Measurements from ENCODE around the gene PHYHD1.

Gene PHYHD1

GRCh38 chr9:128901822-128902221 is 19.0 kb upstream of the PHYHD1 start:
- no peak for DNase-seq

- DNase-seq = no peak
Measured at GRCh38 chr9:128902351-128903078, 18.3 kb upstream of the PHYHD1 start.

- DNase-seq = no peak
Measured at GRCh38 chr9:128903079-128903461, 17.7 kb upstream of the PHYHD1 start.

- no peak for DNase-seq
Measured at GRCh38 chr9:128903871-128904620, 16.7 kb upstream of the PHYHD1 start.

DNA sequence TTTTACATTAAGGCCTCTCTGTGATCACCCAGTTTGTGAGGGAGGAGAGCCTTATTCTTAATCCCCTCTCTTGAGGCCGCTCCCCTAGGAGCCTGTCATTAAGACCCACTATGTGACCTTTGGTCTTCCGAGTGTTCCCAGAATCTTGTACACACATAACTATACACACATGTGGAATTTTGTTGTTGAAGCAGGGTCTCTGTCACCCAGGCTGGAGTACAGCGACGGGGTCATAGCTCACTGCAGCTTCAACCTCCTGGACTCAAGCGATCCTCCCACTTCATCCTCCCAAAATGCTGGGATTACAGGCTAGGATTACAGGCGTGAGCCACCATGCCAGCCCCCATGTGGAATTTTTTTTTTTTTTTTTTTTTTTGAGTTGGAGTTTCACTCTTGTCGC is 14.8 kb upstream of the PHYHD1 start:
- DNase-seq = no peak

- DNase-seq = no peak
Measured at GRCh38 chr9:128906741-128907140, 14.0 kb upstream of the PHYHD1 start.

DNA sequence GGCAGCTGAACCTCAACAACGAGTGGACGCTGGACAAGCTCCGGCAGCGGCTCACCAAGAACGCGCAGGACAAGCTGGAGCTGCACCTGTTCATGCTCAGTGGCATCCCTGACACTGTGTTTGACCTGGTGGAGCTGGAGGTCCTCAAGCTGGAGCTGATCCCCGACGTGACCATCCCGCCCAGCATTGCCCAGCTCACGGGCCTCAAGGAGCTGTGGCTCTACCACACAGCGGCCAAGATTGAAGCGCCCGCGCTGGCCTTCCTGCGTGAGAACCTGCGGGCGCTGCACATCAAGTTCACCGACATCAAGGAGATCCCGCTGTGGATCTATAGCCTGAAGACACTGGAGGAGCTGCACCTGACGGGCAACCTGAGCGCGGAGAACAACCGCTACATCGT is 12.4 kb upstream of the PHYHD1 start:
- DNase-seq = no peak

DNA sequence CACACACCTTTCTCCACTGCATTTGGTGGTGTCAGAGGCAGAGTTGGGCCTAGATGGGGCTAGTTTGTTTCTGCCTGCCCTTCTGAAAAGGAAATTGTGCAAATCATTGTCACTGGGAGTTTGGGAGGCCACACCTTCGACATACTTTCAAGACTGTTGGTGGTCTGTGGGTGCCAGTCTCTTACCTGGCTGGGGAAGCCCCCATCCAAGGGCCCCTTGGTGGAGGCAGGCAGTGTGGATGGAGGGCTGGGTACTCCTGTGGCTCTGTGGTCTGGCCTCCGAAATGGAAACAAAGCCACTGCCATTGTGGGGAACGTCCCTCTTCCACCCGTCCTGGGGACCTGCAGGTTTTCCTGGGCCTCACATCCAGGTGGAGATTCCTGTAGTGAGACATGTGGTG is 10.9 kb upstream of the PHYHD1 start:
- no peak for DNase-seq

GRCh38 chr9:128910906-128911305 is 9.9 kb upstream of the PHYHD1 start:
- no peak for DNase-seq

GRCh38 chr9:128911529-128912035 is 9.2 kb upstream of the PHYHD1 start:
- DNase-seq = peak; percentile 59

DNA sequence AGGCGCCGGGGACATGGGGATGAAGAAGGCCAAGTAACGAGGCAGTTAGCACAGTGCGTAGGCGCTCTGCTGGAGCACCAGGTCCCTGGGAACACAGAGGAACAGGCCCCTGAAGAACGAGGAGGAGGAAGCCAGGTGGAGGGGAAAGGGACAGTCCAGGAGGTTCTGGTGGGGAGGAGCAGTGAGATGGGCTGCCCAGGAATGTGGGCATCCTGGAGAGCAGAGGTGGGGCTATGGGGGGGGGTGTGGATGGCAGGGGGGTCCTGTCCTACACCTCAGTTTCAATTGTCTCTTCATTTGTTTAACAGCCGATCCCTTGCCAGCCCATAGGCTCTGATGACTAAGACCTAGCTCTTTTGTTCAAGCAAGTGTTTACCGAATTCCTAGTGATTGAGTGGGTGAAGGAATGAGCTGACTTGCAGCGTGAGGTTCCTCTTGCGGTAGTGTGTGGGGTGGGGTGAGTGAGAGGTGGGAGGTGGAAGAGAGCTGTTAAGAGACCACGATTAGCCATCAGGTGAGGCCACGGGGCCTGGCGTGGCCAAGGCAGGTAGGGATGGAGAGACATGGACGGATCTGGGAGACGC is 8.4 kb upstream of the PHYHD1 start:
- DNase-seq = no peak

- DNase-seq = no peak
Measured at GRCh38 chr9:128913048-128913900, 7.5 kb upstream of the PHYHD1 start.

GRCh38 chr9:128913995-128914772 is 6.6 kb upstream of the PHYHD1 start:
- no peak for DNase-seq

DNA sequence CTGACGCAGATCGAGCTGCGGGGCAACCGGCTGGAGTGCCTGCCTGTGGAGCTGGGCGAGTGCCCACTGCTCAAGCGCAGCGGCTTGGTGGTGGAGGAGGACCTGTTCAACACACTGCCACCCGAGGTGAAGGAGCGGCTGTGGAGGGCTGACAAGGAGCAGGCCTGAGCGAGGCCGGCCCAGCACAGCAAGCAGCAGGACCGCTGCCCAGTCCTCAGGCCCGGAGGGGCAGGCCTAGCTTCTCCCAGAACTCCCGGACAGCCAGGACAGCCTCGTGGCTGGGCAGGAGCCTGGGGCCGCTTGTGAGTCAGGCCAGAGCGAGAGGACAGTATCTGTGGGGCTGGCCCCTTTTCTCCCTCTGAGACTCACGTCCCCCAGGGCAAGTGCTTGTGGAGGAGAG is 4.6 kb upstream of the PHYHD1 start:
- DNase-seq = no peak

GRCh38 chr9:128916745-128917144 is 4.0 kb upstream of the PHYHD1 start:
- DNase-seq = no peak

GRCh38 chr9:128917151-128917849 is 3.5 kb upstream of the PHYHD1 start:
- DNase-seq = peak; percentile 86

DNA sequence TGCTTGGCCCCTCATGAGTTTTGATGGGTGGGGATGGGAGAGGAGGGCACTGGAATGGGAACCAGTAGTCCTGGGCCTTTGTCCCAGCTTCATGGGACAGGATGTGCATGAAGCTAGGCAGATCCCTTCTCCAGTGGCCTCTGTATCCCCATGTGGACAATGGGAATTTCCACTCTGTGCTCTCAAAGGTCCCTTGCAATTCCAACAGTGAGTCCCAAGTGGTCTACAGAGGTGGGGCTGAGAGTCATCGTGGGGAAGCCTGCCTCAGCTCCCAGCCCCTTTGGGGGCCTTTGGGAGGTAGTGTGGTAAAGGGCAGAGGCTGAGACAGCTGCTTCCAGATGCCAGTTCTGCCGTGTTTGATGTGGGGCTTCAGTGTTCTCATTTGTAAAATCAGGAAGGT is 1.9 kb upstream of the PHYHD1 start:
- no peak for DNase-seq

DNA sequence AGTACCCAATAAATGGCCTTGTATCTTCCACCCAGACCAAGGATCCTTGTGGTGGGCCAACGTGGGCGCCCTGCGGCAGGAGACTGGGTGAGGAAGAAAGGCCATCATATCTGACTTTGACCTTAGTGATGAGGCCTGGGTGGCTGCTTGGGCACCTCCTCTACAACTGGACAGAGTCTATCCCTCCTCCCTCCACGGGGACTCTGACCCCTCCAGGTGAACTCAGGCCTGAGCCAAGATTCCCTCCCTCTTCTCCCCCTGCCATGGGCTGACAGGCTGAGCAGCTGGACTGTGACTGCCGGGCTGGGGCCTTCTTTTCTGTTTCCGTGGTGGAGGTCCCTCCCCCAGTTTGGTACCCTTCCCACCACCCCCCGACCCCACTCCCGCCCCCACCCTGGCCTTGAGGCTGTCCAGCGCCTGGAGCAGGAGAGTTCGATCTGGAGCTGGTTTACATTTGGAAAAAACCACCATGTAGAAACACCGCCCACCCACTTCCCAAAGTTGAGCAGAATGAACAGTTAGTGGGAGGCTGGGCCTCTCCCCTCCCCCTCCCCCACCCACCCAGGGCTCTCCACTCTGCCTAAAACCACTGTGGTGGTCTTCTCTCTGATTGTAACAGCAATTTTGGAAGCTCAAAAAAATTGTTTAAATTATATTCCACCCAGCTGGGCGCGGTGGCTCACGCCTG is 1.2 kb upstream of the PHYHD1 start:
- DNase-seq = no peak

- DNase-seq = peak; percentile 85
Measured at GRCh38 chr9:128921881-128922763, 1.3 kb downstream of the PHYHD1 start.

- no peak for DNase-seq
Measured at GRCh38 chr9:128923493-128923883, 2.7 kb downstream of the PHYHD1 start.
